Measurements from ENCODE around the gene BRMS1. TPM values are rescaled to one million over a fixed set of nuclear protein-coding genes. Genes with fewer than 3 reads are reported as not detected.

BRMS1 gene
- total RNA-seq, 3 donors from 2014 or later (not counting 1 experiment from before 2014, with no cell fraction given), result 48.1 to 55.6 (median 48.2) TPM

DNA sequence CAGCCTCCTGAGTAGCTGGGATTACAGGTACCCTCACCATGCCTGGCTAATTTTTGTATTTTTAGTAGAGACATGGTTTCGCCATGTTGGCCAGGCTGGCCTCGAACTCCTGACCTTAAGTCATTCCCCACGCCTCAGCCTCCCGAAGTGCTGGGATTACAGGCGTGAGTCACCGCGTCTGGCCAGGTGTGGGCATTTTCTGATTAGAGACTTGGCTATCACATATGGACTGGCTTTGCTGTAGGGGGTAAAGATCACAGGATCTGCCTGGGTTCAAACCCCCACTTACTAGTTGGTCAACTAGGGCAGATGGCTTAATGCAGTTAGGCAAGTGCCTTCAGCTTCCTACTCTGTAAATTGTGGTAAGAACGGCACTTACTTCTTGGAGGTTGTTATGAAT lies 34.6 kb downstream of the BRMS1 start:
- Histone ChIP-seq H3K36me3 (ENCODE audit: control insufficient read depth, insufficient read depth, low read length) (no peaks in the 10 kb centered on the region), H3K4me3 (ENCODE audit: low read length) (no peak overlapping the region), H3K9me3 (ENCODE audit: control insufficient read depth, insufficient read depth, low read length) (no peaks in the 10 kb centered on the region), H3K27ac (ENCODE audit: low read length) (no peak overlapping the region), H3K4me1 (ENCODE audit: control insufficient read depth, insufficient read depth, low read length) (peaks cover 23% of the 10 kb centered on the region), H3K27me3 (ENCODE audit: control insufficient read depth, insufficient read depth, low read length) (no peaks in the 10 kb centered on the region)
- H3K27me3 Mint-ChIP-seq (ENCODE audit: low read depth in 2 of 2), result peaks cover 3 to 13% of the 10 kb centered on the region in 2 donors
- intact Hi-C loops (cut with micrococcal nuclease), result no loop called here
- ATAC-seq (no peak), DNase-seq (no peak)
- TF ChIP-seq, protein P1, sequence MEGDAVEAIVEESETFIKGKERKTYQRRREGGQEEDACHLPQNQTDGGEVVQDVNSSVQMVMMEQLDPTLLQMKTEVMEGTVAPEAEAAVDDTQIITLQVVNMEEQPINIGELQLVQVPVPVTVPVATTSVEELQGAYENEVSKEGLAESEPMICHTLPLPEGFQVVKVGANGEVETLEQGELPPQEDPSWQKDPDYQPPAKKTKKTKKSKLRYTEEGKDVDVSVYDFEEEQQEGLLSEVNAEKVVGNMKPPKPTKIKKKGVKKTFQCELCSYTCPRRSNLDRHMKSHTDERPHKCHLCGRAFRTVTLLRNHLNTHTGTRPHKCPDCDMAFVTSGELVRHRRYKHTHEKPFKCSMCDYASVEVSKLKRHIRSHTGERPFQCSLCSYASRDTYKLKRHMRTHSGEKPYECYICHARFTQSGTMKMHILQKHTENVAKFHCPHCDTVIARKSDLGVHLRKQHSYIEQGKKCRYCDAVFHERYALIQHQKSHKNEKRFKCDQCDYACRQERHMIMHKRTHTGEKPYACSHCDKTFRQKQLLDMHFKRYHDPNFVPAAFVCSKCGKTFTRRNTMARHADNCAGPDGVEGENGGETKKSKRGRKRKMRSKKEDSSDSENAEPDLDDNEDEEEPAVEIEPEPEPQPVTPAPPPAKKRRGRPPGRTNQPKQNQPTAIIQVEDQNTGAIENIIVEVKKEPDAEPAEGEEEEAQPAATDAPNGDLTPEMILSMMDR (IDR thresholded peaks at IDR 0.05), result no peak
- H3K9me3 Mint-ChIP-seq, result no peaks in the 10 kb centered on the region
- H3K4me1 Mint-ChIP-seq, result peaks cover 11 to 20% of the 10 kb centered on the region in 2 donors
- H3K4me3 Mint-ChIP-seq, result no peak overlapping the region
- no peak overlapping the region for H3K27ac Mint-ChIP-seq
- no peaks in the 10 kb centered on the region for H3K36me3 Mint-ChIP-seq
- WGBS (ENCODE audit: insufficient coverage), result 94% methylated on average over 8 of the region's 8 CpGs

DNA sequence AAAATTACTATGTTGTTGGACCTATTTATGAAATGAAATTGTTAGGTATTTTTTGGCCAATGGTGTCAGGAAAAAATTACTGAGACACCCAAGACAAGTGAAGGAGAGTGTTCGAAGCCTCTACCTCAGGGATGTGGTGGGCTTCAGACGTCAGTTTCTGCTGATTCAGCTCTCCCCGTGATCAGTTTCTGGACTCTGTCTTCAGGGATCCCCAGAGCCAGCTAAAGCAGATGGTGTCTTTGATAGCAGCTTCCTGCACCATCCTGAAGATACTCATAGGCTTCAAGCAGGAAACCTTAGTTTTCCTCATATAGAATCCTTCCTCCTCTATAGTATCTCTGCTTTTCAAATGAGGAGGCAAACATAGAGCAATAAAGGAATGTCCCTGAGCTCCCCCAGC lies 35.4 kb downstream of the BRMS1 start:
- no peak overlapping the region for H3K27ac Mint-ChIP-seq

DNA sequence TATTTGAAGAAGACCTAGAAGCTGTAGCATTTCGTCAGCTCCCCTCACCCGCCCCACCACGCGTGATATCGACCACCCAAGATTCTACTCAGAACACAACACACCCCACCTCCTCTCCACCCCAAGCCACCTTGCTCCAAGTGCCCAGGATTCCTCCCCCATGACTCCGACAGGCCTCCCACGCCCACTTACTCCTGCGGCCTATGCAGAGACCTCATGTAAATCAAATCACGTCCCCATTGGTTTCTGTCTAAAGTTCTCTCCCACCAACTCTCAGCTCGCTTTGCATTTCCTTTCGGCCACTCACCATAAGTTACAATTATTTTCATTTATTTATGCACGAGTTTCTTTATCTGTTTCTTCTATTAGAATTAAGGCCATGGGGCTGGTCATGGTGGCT lies 42.2 kb downstream of the BRMS1 start:
- no peak overlapping the region for H3K27ac Mint-ChIP-seq
- no peaks in the 10 kb centered on the region for H3K9me3 Mint-ChIP-seq
- intact Hi-C loops (cut with micrococcal nuclease), result no loop called here

More for the DNA sequence above, 35.4 kb downstream of the BRMS1 start:
- no peaks in the 10 kb centered on the region for H3K9me3 Mint-ChIP-seq
- DNase-seq (no peak), ATAC-seq (no peak)
- H3K4me3 Mint-ChIP-seq, result no peak overlapping the region
- H3K36me3 Mint-ChIP-seq, result no peaks in the 10 kb centered on the region
- Histone ChIP-seq H3K27me3 (ENCODE audit: control insufficient read depth, insufficient read depth, low read length) (no peaks in the 10 kb centered on the region), H3K4me3 (ENCODE audit: low read length) (no peak overlapping the region), H3K4me1 (ENCODE audit: control insufficient read depth, insufficient read depth, low read length) (peaks cover 23% of the 10 kb centered on the region), H3K27ac (ENCODE audit: low read length) (no peak overlapping the region), H3K36me3 (ENCODE audit: control insufficient read depth, insufficient read depth, low read length) (no peaks in the 10 kb centered on the region), H3K9me3 (ENCODE audit: control insufficient read depth, insufficient read depth, low read length) (no peaks in the 10 kb centered on the region)
- peaks cover 11 to 20% of the 10 kb centered on the region in 2 donors for H3K4me1 Mint-ChIP-seq
- H3K27me3 Mint-ChIP-seq (ENCODE audit: low read depth in 2 of 2), result peaks cover 0 to 9% of the 10 kb centered on the region in 2 donors
- TF ChIP-seq, protein P1 (IDR thresholded peaks at IDR 0.05), result no peak
- intact Hi-C loops (cut with micrococcal nuclease), result no loop called here
- WGBS (ENCODE audit: insufficient coverage), result 65% methylated on average over 3 of the region's 3 CpGs

More for the DNA sequence above, 42.2 kb downstream of the BRMS1 start:
- no peaks in the 10 kb centered on the region for H3K27me3 ChIP-seq (ENCODE audit: control insufficient read depth, insufficient read depth, low read length)
- Mint-ChIP-seq H3K36me3 (no peaks in the 10 kb centered on the region), H3K4me3 (no peak overlapping the region), H3K4me1 (no peaks in the 10 kb centered on the region), H3K27me3 (ENCODE audit: low read depth in 2 of 2) (peaks cover 0 to 2% of the 10 kb centered on the region in 2 donors)
- ATAC-seq, result no peak
- no peak overlapping the region for H3K27ac ChIP-seq (ENCODE audit: low read length)
- WGBS (ENCODE audit: insufficient coverage), result 88% methylated on average over 12 of the region's 12 CpGs
- TF ChIP-seq, protein P1 (IDR thresholded peaks at IDR 0.05), result no peak
- H3K9me3 ChIP-seq (ENCODE audit: control insufficient read depth, insufficient read depth, low read length), result no peaks in the 10 kb centered on the region
- H3K36me3 ChIP-seq (ENCODE audit: control insufficient read depth, insufficient read depth, low read length), result no peaks in the 10 kb centered on the region
- H3K4me3 ChIP-seq (ENCODE audit: low read length), result no peak overlapping the region
- H3K4me1 ChIP-seq (ENCODE audit: control insufficient read depth, insufficient read depth, low read length), result no peaks in the 10 kb centered on the region
- no peak for DNase-seq

Measured in natural killer cell (primary cell).